Smooth muscle cell (in vitro differentiated cells): ENCODE results near the gene ZC3H18. TPM values are rescaled to one million over a fixed set of nuclear protein-coding genes. Genes with fewer than 3 reads are reported as not detected.

ENCODE experiments used
- DNase-seq: peaks from one replicate; lab custom pipeline; 2025; ENCODE audit not compliant: unreplicated experiment; lab: John Stamatoyannopoulos, UW
- H2AFZ ChIP-seq: fragments of 200-600 bp; sonication (generic); 2 replicates; pipeline ENCODE4 v1.6.0; 2016; ENCODE audit warnings: antibody characterized with exemption, low read depth, mild to moderate bottlenecking
- H3F3A ChIP-seq: fragments of 200-600 bp; sonication (generic); 2 replicates; pipeline ENCODE4 v1.6.0; 2017; ENCODE audit warnings: antibody characterized with exemption, low read depth
- H3K27ac ChIP-seq: fragments of 200-600 bp; sonication (generic); 2 replicates; pipeline ENCODE4 v1.5.1; 2016; ENCODE audit warnings: low read depth, mild to moderate bottlenecking
- H3K27me3 ChIP-seq: fragments of 200-600 bp; sonication (generic); 2 replicates; pipeline ENCODE4 v1.6.1; 2016; ENCODE audit warnings: low read depth, mild to moderate bottlenecking
- H3K36me3 ChIP-seq: fragments of 200-600 bp; sonication (generic); 2 replicates; pipeline ENCODE4 v1.5.1; 2016; ENCODE audit warnings: low read depth
- H3K4me1 ChIP-seq: fragments of 200-600 bp; sonication (generic); 2 replicates; pipeline ENCODE4 v1.5.1; 2016; ENCODE audit warnings: low read depth
- H3K4me2 ChIP-seq: fragments of 200-600 bp; sonication (generic); 2 replicates; pipeline ENCODE4 v1.6.0; 2016; ENCODE audit warnings: mild to moderate bottlenecking
- H3K4me3 ChIP-seq: fragments of 200-600 bp; sonication (generic); 2 replicates; pipeline ENCODE4 v1.5.1; 2016; ENCODE audit warnings: mild to moderate bottlenecking
- H3K79me2 ChIP-seq: fragments of 200-600 bp; sonication (generic); 2 replicates; pipeline ENCODE4 v1.6.0; 2016; ENCODE audit warnings: low read depth, mild to moderate bottlenecking
- H3K9ac ChIP-seq: fragments of 200-600 bp; sonication (generic); 2 replicates; pipeline ENCODE4 v1.6.0; 2016; ENCODE audit warnings: low read depth
- H3K9me3 ChIP-seq: fragments of 200-600 bp; sonication (generic); replicated peaks from 2 replicates; pipeline ENCODE4 v1.5.1; 2016; ENCODE audit warnings: low read depth
- H4K20me1 ChIP-seq: fragments of 200-600 bp; sonication (generic); 2 replicates; pipeline ENCODE4 v1.6.0; 2016; ENCODE audit warnings: low read depth
- WGBS: methylation state at CpG from one replicate; pipeline ENCODE4 v1.1.7; 2016; ENCODE audit warnings: low lambda C conversion rate; 5-methylcytosine and 5-hydroxymethylcytosine counted together
- polyA plus RNA-seq: library from polyadenylated mRNA; unstranded; fragments of >200 nt; fragmentation: Nextera tagmentation; extraction: Ambion mirVana; gene quantifications from 2 replicates; pipeline ENCODE4 v1.2.1, GENCODE V29; 2016
- total RNA-seq: library from RNA; depleted of rRNA; stranded (reverse); fragments of >200 nt; gene quantifications from 2 replicates; pipeline ENCODE4 v1.2.3, GENCODE V29; 2014
- TF ChIP-seq, protein P1 (sequence below): fragments of 200-600 bp; sonication (generic); IDR thresholded peaks from 2 replicates; pipeline ENCODE4 v1.5.1; 2017; ENCODE audit warnings: borderline replicate concordance, mild to moderate bottlenecking, antibody characterized with exemption; ENCODE audit not compliant: insufficient read depth, poor library complexity, severe bottlenecking

ZC3H18 gene
- total and polyA plus RNA-seq, 2 experiments from 2014 or later, result 14.6 to 30.4 TPM

DNA sequence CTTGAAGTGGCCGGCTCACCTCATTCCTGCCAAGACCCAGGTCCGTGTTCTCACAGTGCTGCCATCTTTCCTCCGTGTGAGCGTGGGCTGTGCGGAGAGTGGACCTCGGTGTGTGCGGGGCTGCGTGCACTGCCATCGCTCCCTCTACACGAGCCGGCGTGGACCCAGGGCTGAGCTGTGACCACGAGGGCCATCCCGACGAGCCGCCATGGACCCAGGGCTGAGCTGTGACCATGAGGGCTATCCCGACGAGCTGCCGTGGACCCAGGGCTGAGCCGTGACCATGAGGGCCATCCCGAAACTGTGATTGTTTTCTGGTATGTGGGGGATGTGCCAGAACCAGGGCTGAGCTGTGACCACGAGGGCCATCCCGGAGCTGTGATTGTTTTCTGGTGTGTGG lies 101.6 kb downstream of the ZC3H18 start:
- TF ChIP-seq, protein P1, sequence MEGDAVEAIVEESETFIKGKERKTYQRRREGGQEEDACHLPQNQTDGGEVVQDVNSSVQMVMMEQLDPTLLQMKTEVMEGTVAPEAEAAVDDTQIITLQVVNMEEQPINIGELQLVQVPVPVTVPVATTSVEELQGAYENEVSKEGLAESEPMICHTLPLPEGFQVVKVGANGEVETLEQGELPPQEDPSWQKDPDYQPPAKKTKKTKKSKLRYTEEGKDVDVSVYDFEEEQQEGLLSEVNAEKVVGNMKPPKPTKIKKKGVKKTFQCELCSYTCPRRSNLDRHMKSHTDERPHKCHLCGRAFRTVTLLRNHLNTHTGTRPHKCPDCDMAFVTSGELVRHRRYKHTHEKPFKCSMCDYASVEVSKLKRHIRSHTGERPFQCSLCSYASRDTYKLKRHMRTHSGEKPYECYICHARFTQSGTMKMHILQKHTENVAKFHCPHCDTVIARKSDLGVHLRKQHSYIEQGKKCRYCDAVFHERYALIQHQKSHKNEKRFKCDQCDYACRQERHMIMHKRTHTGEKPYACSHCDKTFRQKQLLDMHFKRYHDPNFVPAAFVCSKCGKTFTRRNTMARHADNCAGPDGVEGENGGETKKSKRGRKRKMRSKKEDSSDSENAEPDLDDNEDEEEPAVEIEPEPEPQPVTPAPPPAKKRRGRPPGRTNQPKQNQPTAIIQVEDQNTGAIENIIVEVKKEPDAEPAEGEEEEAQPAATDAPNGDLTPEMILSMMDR, result no peak

DNA sequence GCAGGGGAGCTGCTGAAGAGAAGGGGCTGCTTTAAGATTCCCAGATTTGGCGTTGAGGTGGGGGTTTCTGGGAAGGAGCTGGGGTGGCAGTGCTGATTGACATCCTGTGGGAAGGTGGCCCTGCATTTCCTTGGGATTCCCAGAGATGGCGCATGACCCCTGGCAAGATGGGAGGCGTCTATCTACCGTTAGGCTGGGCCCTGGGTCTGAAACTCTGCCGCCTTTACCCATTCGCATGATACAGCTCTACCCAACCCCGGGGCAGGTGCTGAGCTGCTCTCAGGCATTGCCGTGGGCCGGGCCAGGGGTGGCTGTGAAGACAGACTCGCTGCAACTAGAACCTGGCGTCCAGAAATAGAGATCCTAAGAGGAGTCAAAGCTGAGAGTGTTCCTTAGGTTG lies 102.6 kb downstream of the ZC3H18 start:
- Histone ChIP-seq H3K4me1 (no peaks in the 10 kb centered on the region), H3K36me3 (no peaks in the 10 kb centered on the region), H3K9ac (no peak overlapping the region), H3K9me3 (no peaks in the 10 kb centered on the region), H3K79me2 (no peaks in the 10 kb centered on the region), H3K27ac (no peak overlapping the region), H3K4me2 (no peak overlapping the region), H3K27me3 (no peaks in the 10 kb centered on the region), H3F3A (no peaks in the 10 kb centered on the region), H4K20me1 (no peaks in the 10 kb centered on the region), H3K4me3 (no peak overlapping the region), H2AFZ (no peak overlapping the region)
- TF ChIP-seq, protein P1, result no peak
- no peak for DNase-seq
- WGBS, result 57% methylated on average over 11 of the region's 11 CpGs

More for the DNA sequence above, 101.6 kb downstream of the ZC3H18 start:
- H3K36me3 ChIP-seq, result no peaks in the 10 kb centered on the region
- no peaks in the 10 kb centered on the region for H3F3A ChIP-seq
- H4K20me1 ChIP-seq, result no peaks in the 10 kb centered on the region
- no peak overlapping the region for H2AFZ ChIP-seq
- H3K27ac ChIP-seq, result no peak overlapping the region
- no peaks in the 10 kb centered on the region for H3K79me2 ChIP-seq
- 96% methylated on average over 23 of the region's 23 CpGs for WGBS
- no peak overlapping the region for H3K9ac ChIP-seq
- no peaks in the 10 kb centered on the region for H3K4me1 ChIP-seq
- no peak for DNase-seq
- H3K27me3 ChIP-seq, result no peaks in the 10 kb centered on the region
- no peak overlapping the region for H3K4me2 ChIP-seq
- H3K4me3 ChIP-seq, result no peak overlapping the region
- H3K9me3 ChIP-seq, result no peaks in the 10 kb centered on the region

DNA sequence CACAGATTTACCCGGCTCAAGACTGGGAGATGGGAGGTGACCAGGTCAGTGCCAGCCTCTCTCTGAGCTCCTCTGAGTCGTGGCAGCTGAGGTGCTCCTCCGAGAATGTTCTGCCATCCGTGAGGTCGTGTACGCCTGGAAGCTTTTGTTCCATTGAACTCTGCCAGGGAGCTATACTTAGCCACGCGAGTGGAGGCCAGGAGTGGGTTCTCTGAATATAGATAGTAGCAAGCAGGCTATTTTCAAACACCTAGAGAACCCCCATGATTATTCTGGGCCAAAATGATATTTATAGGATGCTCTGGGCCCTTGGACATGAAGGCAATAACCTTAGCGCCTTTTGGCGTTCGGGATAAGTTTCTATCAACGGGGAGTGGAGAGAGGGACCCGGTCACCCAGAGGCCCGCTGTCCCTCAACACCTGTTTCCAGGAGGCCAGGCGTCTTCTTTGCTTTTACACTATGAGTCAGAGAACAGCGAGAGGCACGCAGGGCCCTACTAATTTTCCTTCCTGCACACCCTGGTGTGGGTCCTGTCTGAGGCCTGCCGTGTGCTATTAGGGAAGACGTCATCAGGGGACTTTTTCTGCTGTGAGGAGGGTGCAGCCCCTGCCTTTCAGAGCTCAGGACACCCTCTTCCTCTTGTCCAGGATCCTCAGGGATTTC lies 103.6 kb downstream of the ZC3H18 start:
- WGBS, result 98% methylated on average over 19 of the region's 19 CpGs
- Histone ChIP-seq H3K4me2 (no peak overlapping the region), H3K4me1 (no peaks in the 10 kb centered on the region), H3K4me3 (no peak overlapping the region), H3K27me3 (no peaks in the 10 kb centered on the region), H3F3A (no peaks in the 10 kb centered on the region), H3K79me2 (no peaks in the 10 kb centered on the region), H3K27ac (no peak overlapping the region), H3K36me3 (no peaks in the 10 kb centered on the region), H3K9ac (no peak overlapping the region), H3K9me3 (no peaks in the 10 kb centered on the region), H2AFZ (no peak overlapping the region), H4K20me1 (no peaks in the 10 kb centered on the region)
- no peak for DNase-seq
- TF ChIP-seq, protein P1, result no peak
